Measurements from ENCODE around the gene RTBDN.

The RTBDN gene

DNA sequence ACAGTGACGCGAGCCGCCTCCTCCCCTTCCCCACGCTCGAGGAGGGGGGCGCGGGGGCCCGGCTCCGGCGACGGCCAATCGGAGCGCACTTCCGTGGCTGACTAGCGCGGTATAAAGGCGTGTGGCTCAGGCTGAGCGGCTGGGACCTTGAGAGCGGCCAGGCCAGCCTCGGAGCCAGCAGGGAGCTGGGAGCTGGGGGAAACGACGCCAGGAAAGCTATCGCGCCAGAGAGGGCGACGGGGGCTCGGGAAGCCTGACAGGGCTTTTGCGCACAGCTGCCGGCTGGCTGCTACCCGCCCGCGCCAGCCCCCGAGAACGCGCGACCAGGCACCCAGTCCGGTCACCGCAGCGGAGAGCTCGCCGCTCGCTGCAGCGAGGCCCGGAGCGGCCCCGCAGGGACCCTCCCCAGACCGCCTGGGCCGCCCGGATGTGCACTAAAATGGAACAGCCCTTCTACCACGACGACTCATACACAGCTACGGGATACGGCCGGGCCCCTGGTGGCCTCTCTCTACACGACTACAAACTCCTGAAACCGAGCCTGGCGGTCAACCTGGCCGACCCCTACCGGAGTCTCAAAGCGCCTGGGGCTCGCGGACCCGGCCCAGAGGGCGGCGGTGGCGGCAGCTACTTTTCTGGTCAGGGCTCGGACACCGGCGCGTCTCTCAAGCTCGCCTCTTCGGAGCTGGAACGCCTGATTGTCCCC, 42.9 kb downstream of the RTBDN start, which contains the start of gene JUNB:
JUNB (plus strand) TSS at position 142 of the 706 bp plus-strand sequence; CDS start at position 428, 286 bp downstream.
- peak; percentile 97 to 99 for DNase-seq

DNA sequence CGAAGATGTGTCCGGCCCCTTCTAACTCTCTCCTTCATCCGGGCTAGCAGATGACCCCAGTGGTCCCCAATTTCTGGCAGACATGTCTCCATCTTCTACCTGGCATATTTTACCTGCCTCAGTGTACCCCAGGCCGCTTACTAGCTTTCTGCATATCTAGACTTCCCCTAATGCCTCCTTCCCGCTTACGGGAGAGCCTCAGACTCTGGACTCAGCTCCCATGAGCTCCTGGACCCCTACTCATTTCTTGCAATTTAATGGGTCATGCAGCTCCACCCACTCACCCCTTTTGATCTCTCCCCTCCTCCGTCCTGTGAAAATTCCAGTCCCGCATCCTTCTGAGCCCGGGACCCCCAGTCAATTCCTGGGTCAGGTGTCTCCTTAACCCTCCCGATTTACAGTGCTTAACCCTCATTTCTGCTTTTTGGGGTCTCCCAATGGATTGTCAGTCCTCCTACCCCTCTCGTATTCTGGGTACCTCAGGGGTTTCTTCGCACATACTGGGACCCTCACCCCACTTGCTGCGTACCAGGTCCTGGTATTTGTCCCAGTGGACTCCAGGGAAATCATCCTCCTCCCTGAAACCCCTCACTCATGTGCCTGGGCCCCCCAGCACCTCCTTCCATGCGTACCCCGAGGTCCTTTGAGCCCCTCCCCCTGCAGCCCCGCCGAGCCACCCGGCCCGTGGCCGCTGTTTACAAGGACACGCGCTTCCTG, 43.6 kb downstream of the RTBDN start:
- DNase-seq = no peak

DNA sequence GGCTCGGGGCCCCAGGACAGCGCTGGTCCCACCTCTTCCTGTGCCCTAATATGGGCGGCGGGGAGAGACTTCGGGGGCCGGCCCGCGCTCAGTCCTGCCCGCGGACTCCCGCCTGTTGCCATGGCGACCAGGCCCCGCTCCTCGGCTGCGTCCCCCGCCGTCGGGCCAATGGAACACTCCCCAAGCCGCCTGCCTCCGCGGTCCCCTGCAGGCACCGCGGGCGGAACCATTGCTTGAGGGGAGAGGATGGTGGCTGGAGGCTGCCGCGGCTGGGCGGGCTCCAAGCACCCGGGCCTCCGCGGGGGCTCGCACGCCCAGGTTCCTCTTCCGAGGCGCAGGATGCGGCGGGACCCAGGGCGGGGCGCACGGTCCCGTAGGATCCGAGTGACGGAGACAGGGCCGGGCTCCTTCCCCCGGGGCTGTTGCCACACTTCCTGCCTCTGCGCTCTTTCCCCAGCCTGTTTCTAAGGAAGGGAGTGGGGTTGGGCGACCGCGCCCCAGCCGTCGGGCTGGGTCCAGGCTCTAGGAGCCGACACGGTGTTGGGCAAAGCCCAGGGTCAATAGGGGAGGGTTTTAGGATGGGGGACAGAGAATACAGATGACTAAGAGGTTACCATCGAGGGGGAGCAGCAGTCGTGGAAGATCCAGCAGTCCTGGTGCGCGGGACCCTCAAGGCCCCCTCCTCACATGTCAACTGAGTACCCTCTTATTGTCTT, 44.3 kb downstream of the RTBDN start:
- DNase-seq = no peak

DNA sequence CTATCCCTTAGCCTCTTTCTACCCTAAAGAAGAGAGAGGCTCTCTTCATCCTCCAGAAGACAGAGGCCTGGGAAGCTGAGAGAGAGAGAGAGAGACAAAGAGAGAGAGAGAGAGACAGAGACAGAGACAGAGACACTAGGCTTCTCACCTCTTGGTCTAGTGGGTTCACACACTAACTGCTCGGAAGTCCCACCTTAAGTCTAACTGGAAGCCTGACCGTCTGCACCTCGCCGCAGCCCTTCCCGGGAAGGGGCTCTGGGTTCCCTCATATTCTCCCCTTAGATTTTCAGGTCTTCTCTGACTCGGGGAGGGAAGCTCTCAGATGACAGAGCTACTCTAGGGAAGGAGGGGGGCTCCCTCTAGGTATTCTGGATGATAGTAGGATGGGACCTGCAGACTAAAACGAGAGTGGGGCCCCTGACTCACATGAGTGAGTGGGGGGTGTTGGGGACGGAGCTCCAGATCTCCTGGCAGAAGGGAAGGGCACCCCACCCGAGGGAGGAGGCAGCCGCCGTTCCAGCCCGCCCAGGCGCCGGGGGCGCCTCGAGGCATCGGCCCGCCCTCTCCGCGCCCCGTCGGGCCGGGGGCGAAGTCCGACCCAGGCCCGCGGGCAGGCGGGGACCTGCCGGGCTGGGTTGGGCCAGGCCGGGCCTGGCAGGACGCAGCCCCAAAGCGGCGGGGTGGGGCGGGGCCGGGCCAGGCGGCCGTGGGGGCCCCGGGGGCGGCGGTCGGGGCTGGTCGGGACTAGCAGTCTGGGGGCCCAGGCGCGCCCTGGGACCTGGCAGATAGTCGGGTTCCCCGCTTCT, 45.1 kb downstream of the RTBDN start:
- no peak for DNase-seq

DNA sequence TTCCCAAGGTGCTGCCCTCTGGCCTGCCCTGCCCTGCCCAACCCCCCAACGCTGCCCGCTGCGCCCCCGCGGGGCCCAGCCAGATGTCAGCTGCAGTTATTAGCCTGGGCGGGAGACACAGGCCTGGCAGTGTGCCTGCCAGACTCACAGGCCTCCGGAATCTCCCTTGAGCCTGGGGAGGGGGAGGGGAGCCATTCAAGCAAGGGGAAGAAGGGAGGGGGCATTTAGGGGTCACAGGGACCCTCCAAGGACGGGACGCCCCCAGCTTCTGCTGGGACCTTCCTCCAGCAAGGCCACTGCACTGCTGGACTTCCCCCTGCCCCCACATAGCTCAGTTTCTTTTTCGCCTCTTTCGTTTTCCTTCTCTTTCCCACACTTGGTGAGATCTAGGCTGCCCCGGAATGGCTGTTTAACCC, 45.7 kb downstream of the RTBDN start:
- peak in 1 of 2 experiments; percentile 80 for DNase-seq

DNA sequence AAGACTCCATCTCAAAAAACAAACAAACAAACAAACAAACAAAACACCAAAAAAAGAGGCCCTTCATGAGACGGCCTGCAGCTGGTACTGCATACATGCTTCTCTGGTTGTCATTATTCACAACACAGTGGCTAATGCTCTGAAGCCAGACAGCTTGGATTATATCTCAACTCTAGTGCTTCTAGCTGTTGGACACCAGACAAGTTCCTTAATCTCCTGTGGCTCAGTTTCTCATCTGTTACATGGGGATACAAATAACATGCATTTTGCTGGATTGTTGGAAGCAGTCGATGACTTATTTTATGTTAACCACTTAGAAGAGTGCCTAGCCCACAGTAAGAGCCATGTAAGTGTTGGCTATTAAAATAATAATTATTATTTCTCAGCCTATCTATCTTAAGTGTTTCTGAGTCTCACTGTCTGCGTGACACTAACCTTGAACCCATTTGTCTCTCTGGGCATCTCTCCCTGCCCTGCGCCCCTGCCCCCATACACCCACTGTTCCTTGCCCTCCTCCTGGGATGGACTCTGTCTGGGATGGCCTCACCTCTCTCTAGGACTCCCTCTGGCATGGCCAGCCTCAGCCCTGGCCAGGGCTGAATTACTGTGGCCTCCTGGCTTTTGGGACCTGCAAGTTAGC, 46.2 kb downstream of the RTBDN start:
- no peak for DNase-seq

DNA sequence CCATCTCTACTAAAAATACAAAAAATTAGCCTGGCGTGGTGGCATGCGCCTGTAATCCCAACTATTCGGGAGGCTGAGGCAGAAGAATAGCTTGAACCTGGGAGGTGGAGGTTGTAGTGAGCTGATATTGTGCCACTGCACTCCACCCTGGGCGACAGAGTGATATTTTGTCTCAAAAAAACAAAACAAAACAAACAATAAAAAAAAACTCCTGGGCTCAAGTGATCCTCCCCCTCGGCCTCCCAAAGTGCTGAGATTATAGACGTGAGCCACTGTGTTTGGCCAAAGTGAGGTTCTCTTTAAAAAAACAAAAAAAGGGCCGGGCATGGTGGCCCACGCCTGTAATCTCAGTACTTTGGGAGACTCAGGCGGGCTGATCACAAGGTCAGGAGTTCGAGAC, 46.9 kb downstream of the RTBDN start:
- DNase-seq = no peak

DNA sequence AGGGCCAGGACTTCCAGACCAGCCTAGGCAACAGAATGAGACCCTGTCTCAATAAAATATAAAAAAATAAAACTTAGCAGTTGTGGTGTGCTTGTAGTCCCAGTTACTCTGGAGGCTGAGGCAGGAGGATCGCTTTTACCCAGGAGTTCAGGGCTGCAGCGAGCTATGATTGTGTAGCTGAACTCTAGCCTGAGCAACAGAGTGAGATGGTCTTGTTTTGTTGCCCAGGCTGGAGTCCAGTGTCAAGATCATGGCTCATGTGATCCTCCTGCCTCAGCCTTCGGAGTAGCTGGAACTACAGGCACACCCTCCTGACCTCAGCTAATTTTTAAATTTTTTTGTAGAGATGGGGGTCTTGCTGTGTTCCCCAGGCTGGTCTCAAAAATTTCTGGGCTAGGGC, 47.4 kb downstream of the RTBDN start:
- DNase-seq = no peak

DNA sequence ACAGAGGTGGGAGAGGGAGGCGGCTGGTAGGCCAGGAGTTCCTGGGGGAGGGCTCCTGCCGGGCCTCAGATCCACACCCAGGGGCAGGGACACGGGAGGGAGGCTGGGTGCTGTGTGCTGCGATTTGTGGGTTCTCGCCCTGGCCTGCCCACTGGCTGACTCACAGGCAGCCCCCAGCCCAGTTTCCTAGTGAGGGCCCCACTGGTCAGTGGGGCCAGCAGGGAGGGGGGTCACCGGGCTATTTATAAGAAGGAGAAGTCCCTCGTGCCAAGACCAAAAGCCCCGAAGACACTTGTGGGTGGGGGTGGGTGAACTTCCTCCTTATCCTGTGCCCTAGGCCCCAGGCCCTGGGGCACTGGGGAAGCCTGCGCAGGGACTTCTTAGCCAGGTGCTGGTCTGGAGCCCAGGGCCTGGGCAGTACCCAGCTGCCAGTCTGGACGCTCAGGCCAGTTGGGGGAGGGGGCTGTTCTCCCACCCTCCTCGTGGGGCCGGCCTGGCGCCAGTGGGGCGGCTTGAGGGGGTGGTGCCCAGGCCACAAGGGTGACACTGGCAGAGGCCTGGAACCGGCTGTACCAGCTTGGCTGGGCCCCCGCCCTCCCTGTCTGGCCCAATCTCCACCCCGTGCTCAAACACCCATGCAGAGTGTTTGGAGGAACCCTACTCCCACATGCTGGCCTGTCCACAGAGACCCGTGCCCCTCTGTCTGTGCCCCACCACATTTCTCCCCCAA, 48.1 kb downstream of the RTBDN start:
- DNase-seq = no peak

DNA sequence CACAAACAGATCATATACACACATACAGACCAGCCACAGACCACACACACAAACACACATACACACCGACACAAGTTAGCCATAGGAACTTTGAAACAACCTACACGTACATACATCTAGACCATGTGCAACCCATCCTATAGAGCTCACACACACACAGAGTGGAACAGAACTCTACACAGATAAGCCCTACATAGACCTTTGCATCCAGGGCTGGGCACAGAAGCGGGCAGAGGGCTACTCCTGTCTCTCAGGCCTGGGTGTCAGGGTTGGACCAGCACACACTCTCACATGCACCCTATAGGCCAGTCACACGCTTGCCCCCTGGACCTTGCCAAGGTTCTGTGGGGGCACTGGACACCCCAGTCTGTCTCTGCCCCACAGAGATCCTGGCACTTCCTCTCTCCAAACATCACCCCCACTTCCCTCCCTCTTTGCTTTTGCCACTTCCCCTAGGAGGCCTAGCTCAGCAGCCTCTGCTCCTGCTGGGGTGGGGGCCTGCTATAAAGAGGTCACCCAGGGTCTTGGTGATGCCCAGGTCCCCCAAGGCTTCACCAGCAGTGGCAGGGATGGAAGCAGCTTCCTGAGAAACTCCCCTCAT, 48.8 kb downstream of the RTBDN start:
- no peak for DNase-seq

DNA sequence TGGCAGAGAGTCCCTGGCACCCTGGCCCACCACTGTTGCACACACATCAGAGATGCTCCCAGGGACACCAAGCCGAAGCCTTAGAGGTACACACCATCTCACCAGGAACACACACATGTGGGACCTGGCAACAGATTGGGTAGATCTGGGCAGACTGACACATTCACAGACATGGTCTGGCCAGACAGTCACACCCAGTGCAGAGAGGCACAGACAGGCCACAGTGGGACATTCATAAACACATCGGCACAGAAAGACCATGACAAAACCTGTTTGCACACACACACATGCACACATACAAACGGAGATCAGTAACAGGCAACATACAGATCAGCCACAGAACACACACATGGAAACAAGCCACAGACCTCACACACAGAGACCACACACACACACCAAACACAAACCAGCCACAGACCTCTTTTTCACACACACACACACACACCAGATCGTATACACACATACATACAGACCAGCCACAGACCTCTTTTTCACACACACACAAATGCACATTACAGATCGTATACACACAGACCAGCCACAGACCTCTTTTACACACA, 49.4 kb downstream of the RTBDN start:
- no peak for DNase-seq

DNA sequence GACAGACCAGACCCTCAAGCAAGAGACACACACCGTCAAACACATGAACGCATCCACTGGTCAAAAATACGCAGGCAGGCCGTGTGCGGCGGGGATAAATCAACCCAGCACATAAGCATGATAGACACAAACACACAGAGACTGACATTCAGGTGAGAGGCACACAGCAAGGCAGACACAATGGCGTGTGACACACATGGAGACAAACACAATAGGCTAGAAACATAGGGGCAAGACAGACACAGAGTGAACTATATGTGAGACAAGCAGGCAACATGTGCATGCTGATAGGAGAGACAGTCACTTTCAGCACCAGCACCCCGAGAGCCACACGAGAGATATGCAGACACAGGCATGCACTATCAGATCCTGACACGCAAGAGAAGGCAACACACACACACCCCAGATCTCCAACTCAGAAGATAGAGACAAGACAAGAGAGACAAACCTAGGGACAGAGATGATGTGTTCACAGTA, 49.9 kb downstream of the RTBDN start:
- DNase-seq = no peak

DNA sequence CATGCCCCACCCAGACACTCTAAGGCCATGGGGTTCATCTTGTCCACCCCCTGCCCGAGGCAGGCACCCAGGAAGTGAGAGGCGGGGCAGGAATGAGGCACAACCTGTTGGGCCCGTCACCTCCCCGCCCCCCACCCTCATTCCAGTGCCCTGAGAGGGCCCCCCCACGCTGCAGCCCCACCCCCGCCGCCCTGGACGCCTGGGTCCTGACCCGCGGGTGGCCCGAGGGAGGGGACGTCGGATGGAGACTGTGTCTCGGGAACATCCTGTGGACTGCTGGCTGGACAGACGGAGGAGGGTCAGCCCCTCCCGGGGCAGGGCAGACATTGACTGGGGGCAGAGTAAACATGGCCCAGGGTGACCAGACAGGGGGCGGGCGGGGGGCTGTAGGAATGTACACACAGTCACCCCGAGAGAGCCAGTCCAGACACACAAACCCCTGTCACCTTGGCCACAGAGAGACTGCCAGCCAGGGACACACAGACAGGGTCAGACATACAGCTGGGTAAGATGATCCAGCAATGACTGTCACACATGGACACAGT, 50.5 kb downstream of the RTBDN start:
- DNase-seq = no peak

DNA sequence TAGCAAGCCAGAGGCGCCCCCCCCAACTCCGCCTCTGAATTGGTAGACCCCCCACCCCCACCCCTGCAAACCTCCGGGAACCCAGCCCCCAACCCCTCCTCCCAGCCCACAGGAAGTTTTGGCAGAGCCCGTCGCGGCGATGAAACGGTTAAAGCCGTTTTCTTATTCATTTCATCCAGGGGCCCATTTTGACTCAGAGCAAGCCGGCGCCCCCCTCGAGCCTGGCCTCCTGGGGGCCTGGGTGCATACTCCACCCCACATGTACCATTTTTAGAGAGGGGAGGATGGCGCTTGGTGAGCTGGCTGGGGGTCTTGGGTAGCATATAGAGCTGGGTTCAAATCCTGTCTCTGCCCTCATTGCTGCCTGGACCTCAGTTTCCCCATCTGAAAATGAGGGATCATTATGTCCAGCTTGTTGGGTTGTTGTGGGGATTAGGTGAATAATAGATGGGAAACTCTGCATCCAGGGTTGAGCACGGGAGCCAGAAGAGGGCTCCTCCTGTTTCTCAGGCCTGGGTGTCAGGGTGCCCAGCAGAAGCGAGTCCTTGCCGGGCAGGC, 51.0 kb downstream of the RTBDN start:
- no peak for DNase-seq

DNA sequence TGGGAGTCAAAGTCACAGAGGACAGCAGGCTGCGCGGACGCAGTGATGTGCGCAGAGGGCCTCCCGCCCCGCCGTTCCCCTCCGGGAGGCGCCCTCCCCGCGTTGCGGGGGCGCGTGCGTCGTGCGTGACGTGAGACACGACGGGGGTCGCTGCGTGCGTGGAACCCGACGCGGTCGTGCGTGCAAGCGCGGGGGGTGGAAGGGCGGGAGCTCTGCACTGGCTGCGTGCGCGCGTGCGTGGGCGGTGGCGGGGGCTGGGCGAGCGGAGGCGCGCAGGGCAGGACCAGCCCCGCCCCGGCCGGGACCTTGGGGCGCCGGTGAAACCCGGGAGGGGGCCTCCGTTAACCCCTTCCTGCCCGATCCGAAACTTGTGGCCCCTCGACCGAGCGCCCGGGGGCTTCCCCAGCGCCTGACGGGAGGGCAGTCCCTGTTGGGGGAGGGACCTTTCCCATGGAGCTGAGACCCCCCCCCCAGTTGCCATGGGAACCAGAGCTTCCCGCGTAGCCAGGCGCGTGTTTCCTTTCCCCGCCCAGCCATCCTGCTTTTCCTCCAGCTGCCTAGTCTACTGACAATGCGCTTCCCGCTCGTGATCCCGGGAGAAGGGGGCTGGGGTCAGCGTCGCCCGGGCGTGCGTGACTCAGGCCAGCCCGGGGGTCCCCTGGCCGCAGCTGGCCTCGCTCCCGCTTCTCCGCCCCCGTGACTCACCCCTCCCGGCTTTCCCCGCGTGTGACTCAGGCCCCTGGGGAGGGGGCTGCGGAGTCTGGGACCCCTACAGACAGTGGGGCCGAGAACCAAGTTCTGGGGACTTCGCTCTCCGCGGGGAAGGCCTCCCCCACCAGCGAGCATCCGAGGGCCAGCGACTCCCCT, 51.7 kb downstream of the RTBDN start:
- DNase-seq = peak in 1 of 2 experiments; percentile 47

DNA sequence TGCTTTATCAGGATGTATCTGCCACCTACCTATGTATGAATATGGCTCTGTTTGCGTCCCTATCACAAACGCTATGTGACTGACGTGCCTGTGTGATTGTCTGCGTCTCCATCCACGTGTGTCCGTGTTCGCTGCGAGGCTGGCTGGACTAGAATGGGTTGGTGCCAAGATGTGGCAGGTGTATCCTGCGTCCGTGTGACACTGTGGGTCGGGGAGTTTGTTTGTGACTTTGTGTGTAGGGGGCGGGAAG, 52.3 kb downstream of the RTBDN start:
- no peak for DNase-seq

DNA sequence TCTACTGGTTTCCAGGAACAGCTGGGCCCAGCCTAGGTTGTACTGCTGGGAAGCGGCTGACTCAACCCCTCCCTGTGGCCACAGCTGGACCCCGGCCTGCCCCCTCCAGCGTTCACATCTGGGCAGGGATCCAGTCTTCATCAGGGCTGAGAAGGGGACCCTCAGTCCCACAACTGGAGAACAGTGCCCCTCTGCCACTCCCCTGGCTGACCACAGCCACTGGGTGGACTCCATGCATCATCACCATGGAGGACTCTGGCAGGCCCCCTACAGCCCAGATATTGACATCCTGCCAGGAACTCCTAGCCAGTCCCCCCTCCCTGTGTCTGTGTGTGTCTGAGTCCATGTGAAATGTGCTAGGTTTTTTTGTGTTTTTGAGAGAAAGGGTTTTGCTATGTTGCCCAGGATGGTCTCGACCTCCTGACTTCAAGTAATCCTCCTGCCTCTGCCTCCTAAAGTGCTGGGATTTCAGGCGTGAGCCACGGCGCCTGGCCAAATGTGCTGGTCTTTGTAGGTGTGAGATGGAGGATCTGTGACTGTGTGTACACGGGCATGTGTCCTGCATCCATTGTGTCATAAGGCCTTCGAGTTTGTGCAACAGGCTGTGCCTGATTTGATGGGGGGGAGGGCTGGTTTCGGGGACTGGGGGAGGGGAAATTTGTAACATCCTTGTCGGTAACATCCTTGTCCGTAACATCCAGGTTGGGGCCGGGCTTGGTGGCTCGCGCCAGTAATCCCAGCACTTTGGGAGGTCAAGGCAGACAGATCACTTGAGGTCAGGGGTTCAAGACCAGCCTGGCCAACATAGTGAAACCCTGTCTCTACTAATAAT, 55.0 kb downstream of the RTBDN start:
- peak in 1 of 2 experiments; percentile 50 for DNase-seq

DNA sequence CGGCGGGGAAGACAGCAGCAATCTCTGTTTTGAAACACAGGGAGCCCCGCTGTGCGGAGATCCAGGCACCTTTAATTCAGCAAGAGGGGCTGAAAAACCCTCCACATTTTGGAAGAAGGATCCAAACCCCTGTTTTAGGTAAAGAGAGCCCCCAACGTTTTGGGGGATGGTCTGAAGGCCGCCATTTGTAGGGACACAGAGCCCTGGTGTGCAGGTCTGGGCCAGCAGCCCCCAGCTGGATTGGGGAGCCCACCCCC, 55.5 kb downstream of the RTBDN start:
- no peak for DNase-seq

Data from NCI-H446 (cell line).